Small intestine (tissue), 7 donors: ENCODE measurements around the gene UBE2C. TPM values are rescaled to one million over a fixed set of nuclear protein-coding genes. Genes with fewer than 3 reads are reported as not detected.

Experiments
- DNase-seq, 2 donors: peaks; one replicate each; pipeline versions ENCODE4 v3.0.0 to v3.0.0-alpha.2; 2013
- FAIRE-seq: peaks from 2 replicates; lab custom pipeline; 2012; peaks lifted over from hg19 to GRCh38; lab: Jason Lieb, UNC
- H3K27ac ChIP-seq, 3 donors: one replicate each; pipeline ENCODE4 v1.5.1; 2013; ENCODE audit warnings: low read length in 2 of 3, mild to moderate bottlenecking in 2 of 3, control low read depth in 1 of 3, inconsistent platforms in 1 of 3, low read depth in 1 of 3, moderate library complexity in 1 of 3
- H3K27me3 ChIP-seq, 3 donors: one replicate each; pipeline ENCODE4 v1.6.1; 2013; ENCODE audit warnings: low read length in 3 of 3, inconsistent platforms in 1 of 3; ENCODE audit not compliant: control insufficient read depth in 3 of 3, insufficient read depth in 3 of 3
- H3K36me3 ChIP-seq, 3 donors: one replicate each; pipeline ENCODE4 v1.6.1; 2013; ENCODE audit warnings: low read length in 3 of 3, inconsistent platforms in 1 of 3, low read depth in 1 of 3, mild to moderate bottlenecking in 1 of 3, moderate library complexity in 1 of 3; ENCODE audit not compliant: control insufficient read depth in 3 of 3, insufficient read depth in 2 of 3
- H3K4me1 ChIP-seq, 3 donors: one replicate each; pipeline ENCODE4 v1.6.1; 2013; ENCODE audit warnings: low read length in 2 of 3, inconsistent platforms in 1 of 3, low read depth in 1 of 3, mild to moderate bottlenecking in 1 of 3, moderate library complexity in 1 of 3; ENCODE audit not compliant: control insufficient read depth in 3 of 3, insufficient read depth in 2 of 3
- H3K4me3 ChIP-seq, 3 donors: one replicate each; pipeline ENCODE4 v1.5.1; 2013; ENCODE audit warnings: low read length in 3 of 3, control low read depth in 1 of 3, inconsistent platforms in 1 of 3, low read depth in 1 of 3, mild to moderate bottlenecking in 1 of 3, moderate library complexity in 1 of 3
- H3K9me3 ChIP-seq, 2 donors: one replicate each; pipeline ENCODE4 v1.6.1; 2013; ENCODE audit warnings: low read depth in 1 of 2, low read length in 1 of 2; ENCODE audit not compliant: control insufficient read depth in 2 of 2, insufficient read depth in 1 of 2
- WGBS, 3 donors: extraction: QIAGEN DNeasy Blood & Tissue Kit; methylation state at CpG; one replicate each; pipeline ENCODE4 v1.1.7; 2013; 5-methylcytosine and 5-hydroxymethylcytosine counted together
- polyA plus RNA-seq, 4 donors: library from polyadenylated mRNA; stranded (reverse) in 3 of 4; unstranded in 1 of 4; fragments of 200-250 nt in 3 of 4; fragments of 120-200 nt in 1 of 4; gene quantifications; one replicate each; pipeline versions ENCODE4 v1.2.1 to v1.2.3, GENCODE V29; 2013
- donor health status: healthy with polysubstance abuse.
- donor health status: control.
- donor health status: control.
- donor health status: Bipolar disorder and iron deficiency.
- donor health status: healthy.

UBE2C gene
- polyA plus RNA-seq, 4 donors: 10.8 to 99.6 (median 24.0) TPM

DNA sequence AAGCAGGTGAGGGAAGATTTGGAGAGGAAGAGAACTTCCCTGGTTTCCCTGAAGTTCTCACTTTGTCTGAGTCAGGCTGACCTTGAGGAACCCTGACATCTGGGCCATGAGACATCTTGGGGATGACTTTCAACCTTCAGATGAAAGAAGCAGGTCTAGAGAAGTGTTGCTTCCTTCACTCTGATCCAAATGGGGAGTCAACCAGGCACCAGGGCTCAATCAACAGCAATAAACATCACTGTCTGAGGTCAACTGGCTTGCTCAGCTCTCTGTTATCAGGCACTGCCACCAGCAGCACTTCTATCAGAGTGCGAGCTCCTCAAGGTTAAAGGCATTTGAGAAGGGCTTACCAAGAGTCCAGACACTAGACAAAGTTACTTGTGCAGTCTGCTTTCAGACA is 38.5 kb downstream of the UBE2C start:
- Histone ChIP-seq H3K4me1 (peaks cover 4 to 18% (median 6%) of the 10 kb centered on the region in 3 donors), H3K4me3 (no peak overlapping the region), H3K27ac (peak overlapping the region in 1 of 3 donors; percentile 61), H3K9me3 (no peaks in the 10 kb centered on the region), H3K36me3 (peaks cover 3 to 62% (median 5%) of the 10 kb centered on the region in 3 donors), H3K27me3 (no peaks in the 10 kb centered on the region)
- 57 to 90% (median 64%) methylated on average over 1 of the region's 1 CpG for WGBS, 3 donors
- FAIRE-seq (no peak), DNase-seq (peak; percentile 42 to 58)

DNA sequence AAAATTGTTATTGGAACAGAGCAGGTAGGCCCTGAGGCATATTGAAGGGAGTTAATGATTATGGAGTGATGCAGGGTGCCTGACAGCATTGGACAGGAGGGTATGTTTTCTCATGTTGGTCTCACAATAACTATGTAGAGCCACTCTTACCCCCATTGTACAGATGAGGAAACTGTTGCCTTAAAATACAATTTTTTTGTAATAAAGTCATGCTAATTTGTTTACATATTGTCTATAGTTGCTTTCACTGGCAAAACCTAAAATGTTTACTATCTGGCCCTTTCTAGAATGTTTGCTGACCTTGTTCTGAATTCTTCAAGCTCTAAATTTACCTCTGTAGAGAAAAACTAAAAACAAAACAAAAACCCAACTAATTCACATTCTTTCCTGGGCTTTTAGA is 39.1 kb downstream of the UBE2C start:
- Histone ChIP-seq H3K9me3 (no peaks in the 10 kb centered on the region), H3K4me1 (peaks cover 6 to 22% (median 7%) of the 10 kb centered on the region in 3 donors), H3K4me3 (no peak overlapping the region), H3K36me3 (peaks cover 3 to 61% (median 5%) of the 10 kb centered on the region in 3 donors), H3K27me3 (no peaks in the 10 kb centered on the region), H3K27ac (peak overlapping the region in 1 of 3 donors; percentile 61)
- DNase-seq (no peak), FAIRE-seq (no peak)

DNA sequence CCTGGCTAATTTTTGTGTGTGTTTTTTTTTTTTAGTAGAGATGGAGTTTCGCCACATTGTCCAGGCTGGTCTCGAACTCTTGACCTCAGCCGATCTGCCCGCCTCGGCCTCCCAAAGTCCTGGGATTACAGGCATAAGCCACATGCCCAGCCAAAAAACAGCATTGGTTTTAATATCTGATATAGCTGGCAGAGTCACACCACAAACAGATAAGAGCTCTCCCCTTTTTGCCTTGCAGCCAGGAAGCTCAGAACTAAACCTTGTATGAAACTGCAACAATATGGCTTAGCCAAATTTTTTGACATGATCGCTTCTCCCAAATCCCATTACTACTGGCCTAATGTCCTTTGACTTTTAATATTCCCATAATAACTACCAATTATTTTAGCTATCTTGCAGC is 39.9 kb downstream of the UBE2C start:
- H3K27ac ChIP-seq: no peak overlapping the region
- FAIRE-seq (no peak), DNase-seq (no peak)
- H3K4me3 ChIP-seq: no peak overlapping the region
- H3K4me1 ChIP-seq: peaks cover 6 to 22% (median 7%) of the 10 kb centered on the region in 3 donors
- H3K9me3 ChIP-seq: no peaks in the 10 kb centered on the region
- H3K36me3 ChIP-seq: peaks cover 3 to 53% (median 5%) of the 10 kb centered on the region in 3 donors
- WGBS, 3 donors: 97 to 100% (median 97%) methylated on average over 6 of the region's 6 CpGs
- H3K27me3 ChIP-seq: no peaks in the 10 kb centered on the region

DNA sequence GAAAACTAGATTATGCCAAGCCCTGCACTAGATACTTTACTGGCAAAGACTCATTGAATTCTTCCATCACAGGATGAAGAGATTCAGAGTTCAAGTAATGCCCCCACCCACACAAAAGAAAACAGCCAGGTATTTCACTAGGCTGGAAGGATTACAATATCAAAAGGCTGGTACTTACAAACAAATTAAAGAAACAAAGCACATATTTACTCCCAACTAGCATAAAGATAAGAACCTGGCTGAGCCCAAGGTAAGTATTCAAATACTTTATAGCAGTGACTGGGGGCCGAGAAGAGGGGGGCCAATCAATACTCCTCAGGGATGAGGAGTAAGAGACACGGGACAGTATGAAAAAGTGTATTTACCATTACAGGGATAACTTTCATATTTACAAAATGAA is 41.0 kb downstream of the UBE2C start:
- DNase-seq (no peak), FAIRE-seq (no peak)
- no peaks in the 10 kb centered on the region for H3K27me3 ChIP-seq
- H3K4me1 ChIP-seq: peaks cover 6 to 22% (median 7%) of the 10 kb centered on the region in 3 donors
- H3K4me3 ChIP-seq: no peak overlapping the region
- whole genome bisulfite sequencing, 3 donors: 64 to 83% (median 70%) methylated on average over 2 of the region's 2 CpGs
- no peaks in the 10 kb centered on the region for H3K9me3 ChIP-seq
- peaks cover 2 to 44% (median 3%) of the 10 kb centered on the region in 3 donors for H3K36me3 ChIP-seq
- H3K27ac ChIP-seq: no peak overlapping the region

DNA sequence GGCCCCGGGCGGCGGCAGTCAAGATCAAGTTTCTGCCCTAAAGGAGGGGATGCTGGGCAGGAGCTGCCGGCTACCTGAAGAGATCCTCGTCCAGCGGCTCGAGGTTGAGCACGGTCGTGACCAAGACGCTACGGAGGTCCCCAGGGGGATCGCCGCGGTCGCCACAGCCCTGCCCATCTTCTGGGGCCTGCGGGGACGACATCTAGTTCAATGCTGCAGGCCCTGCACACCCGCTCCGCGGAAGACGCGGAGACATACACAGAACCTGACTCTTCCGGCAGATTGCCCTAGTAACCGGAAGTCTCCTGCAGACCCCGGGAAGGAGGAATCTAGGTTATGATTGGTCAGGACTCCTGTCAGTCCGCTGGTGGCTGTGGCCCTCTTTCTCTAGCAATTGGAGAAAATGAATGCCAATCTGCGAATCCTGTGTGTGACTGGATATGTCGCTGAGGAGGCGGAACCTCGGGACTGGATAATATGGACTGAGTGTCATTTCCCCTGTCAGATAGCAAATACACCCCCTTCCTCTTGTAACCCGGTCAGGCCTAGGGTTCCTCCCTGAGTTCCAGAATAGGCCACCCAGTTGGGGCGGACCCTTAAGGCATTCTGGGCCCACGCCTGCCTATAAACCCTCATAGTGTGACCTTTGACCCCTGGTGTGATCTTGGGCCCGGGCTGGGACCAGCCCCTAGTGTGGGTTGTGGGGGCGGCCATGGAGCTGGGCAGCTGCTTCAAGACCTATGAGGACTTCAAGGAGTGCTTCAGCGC is 44.9 kb downstream of the UBE2C start, which contains the start of the genes ACOT8 and ZSWIM3:
TSS of gene ACOT8 (minus strand) at position 279 of the 768 bp plus-strand sequence. CDS start at position 202, 77 bp downstream.
TSS of gene ZSWIM3 (plus strand) at position 501 of the 768 bp plus-strand sequence. CDS start at position 713, 212 bp downstream.
- Histone ChIP-seq H3K27ac (peak within 1 kb of the TSS; percentile 66 to 94 (median 82)), H3K4me1 (peaks cover 6 to 24% (median 7%) of the 10 kb centered on the region in 3 donors), H3K9me3 (no peaks in the 10 kb centered on the region), H3K27me3 (no peaks in the 10 kb centered on the region), H3K4me3 (peak within 1 kb of the TSS; percentile 87 to 90 (median 90)), H3K36me3 (peaks cover 0 to 24% (median 0%) of the 10 kb centered on the region in 3 donors)
- FAIRE-seq (no peak), DNase-seq (peak; percentile 100)
- WGBS, 3 donors: 0% methylated on average over 34 to 36 of the region's 36 CpGs

DNA sequence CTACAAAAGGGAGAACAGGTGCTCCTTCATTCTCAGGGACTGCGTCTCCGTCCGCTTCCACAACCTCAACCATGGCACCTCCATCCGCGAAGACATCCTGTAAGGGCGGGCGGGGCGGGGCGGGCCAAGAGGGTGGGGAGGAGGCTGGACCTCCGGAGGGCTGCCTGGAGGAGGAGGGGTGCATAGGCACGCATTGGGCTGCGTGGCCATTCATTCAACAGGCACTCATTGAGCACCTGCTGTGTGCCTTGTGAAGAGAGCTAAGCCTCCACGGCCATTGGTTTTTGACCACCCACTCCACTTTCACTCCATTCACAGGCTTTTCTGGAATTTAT is 45.4 kb downstream of the UBE2C start:
- peak overlapping the region; percentile 87 to 90 (median 90) for H3K4me3 ChIP-seq
- H3K9me3 ChIP-seq: no peaks in the 10 kb centered on the region
- peaks cover 0 to 25% (median 0%) of the 10 kb centered on the region in 3 donors for H3K36me3 ChIP-seq
- FAIRE-seq (no peak), DNase-seq (no peak)
- H3K27ac ChIP-seq: peak overlapping the region; percentile 66 to 94 (median 82)
- H3K4me1 ChIP-seq: peaks cover 6 to 24% (median 7%) of the 10 kb centered on the region in 3 donors
- no peaks in the 10 kb centered on the region for H3K27me3 ChIP-seq
- WGBS, 3 donors: 6 to 11% (median 11%) methylated on average over 13 of the region's 13 CpGs

DNA sequence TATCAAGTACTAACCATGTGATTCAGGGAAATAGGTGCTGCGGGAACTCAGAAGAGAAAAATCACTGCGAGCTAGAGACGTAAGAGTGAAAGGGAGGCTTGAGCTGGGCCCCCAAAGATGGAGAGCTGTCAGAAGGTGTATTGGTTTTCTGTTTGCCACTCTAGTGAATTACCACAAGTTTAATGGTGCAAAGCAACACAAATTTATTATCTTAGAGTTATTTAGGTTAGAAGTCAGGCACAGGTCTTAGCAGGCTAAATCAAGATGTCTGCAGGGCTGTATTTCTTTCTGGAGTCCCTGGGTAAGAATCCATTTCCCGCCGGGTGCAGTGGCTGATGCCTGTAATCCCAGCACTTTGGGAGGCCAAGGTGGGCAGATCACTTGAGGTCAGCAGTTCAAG is 47.5 kb downstream of the UBE2C start:
- FAIRE-seq (no peak), DNase-seq (no peak)
- no peak overlapping the region for H3K27ac ChIP-seq
- WGBS, 3 donors: 79 to 94% (median 94%) methylated on average over 5 of the region's 5 CpGs
- H3K4me1 ChIP-seq: peaks cover 6 to 27% (median 7%) of the 10 kb centered on the region in 3 donors
- H3K4me3 ChIP-seq: no peak overlapping the region
- peaks cover 0 to 13% (median 0%) of the 10 kb centered on the region in 3 donors for H3K36me3 ChIP-seq
- no peaks in the 10 kb centered on the region for H3K9me3 ChIP-seq
- H3K27me3 ChIP-seq: no peaks in the 10 kb centered on the region

DNA sequence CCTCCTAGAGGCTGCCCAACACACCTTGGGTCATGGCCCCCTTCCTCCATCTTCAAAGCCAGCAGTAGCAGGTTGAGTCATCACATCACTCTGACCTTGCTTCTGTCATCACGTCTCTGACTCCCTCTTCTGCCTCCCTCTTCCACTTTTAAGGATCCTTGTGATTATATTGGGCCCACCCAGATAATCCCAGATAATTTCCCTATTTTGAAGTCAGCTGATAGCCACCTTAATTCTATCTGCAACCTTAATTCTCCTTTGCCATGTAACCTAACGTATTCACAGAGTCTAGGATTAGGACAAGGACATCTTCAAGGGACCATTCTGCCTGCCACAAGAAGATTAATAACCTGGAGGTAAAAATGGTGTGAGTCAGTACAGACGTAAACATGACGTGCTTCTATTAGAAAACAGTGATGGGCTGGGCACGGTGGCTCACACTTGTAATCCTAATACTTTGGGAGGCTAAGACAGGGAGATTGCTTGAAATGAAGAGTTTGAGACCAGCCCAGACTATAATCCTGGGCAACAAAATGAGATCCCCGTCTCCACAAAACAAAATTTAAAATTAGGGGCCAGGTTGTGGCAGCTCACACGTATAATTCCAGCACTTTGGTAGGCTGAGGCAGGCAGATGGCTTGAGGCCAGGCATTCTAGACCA is 48.2 kb downstream of the UBE2C start:
- Histone ChIP-seq H3K9me3 (no peaks in the 10 kb centered on the region), H3K4me3 (no peak overlapping the region), H3K27me3 (no peaks in the 10 kb centered on the region), H3K36me3 (peaks cover 0 to 10% (median 0%) of the 10 kb centered on the region in 3 donors), H3K27ac (no peak overlapping the region), H3K4me1 (peaks cover 2 to 23% (median 6%) of the 10 kb centered on the region in 3 donors)
- peak in 1 of 2 donors; percentile 20 for DNase-seq
- WGBS, 3 donors: 56 to 70% (median 64%) methylated on average over 7 of the region's 7 CpGs
- FAIRE-seq: no peak
